Panc1 (cell line): ENCODE results near the gene SPTBN1. TPM values are rescaled to one million over a fixed set of nuclear protein-coding genes. Genes with fewer than 3 reads are reported as not detected.

Experiments used
- ATAC-seq: fragments of 200-7000 bp; cut with Tn5 transposase; 2 replicates; pipeline ENCODE4 v1.9.1; 2020; ENCODE audit warnings: mild to moderate bottlenecking, moderate library complexity
- BruUV-seq: library from RNA; stranded (reverse); fragments of 400-500 nt; replicated peaks from 2 replicates; lab custom pipeline; 2021; lab: Mats Ljungman, UMichigan
- CTCF ChIA-PET: fragments of 300-600 bp; sonication (Branson Sonifier 250); formaldehyde crosslinking; loops from one replicate; lab custom pipeline; 2022; ENCODE audit warnings: antibody characterized with exemption; lab: Charles Lee
- POLR2A ChIA-PET: fragments of 300-600 bp; sonication (Branson Sonifier 250); formaldehyde crosslinking; loops from one replicate; lab custom pipeline; 2022; ENCODE audit warnings: antibody characterized with exemption; lab: Charles Lee
- DNase-seq: peaks from one replicate; pipeline ENCODE4 v3.0.0-alpha.2; 2010; ENCODE audit warnings: low read depth, low spot score
- H3K27ac ChIP-seq: 2 replicates; pipeline ENCODE4 v1.5.1; 2011; ENCODE audit warnings: mild to moderate bottlenecking, low read length, inconsistent platforms
- H3K27me3 ChIP-seq: fragments of 200-500 bp; sonication (Bioruptor generic); 2 replicates; pipeline ENCODE4 v1.6.0; 2014; ENCODE audit warnings: low read length, inconsistent platforms; ENCODE audit not compliant: control insufficient read depth, insufficient read depth
- H3K36me3 ChIP-seq: fragments of 200-500 bp; sonication (Bioruptor generic); 2 replicates; pipeline ENCODE4 v1.5.1; 2014; ENCODE audit warnings: inconsistent platforms, mild to moderate bottlenecking, low read length, moderate library complexity; ENCODE audit not compliant: control insufficient read depth, insufficient read depth
- H3K4me1 ChIP-seq: 2 replicates; pipeline ENCODE4 v1.5.1; 2011; ENCODE audit warnings: inconsistent platforms, mild to moderate bottlenecking, low read length, moderate library complexity; ENCODE audit not compliant: control insufficient read depth, insufficient read depth
- H3K4me3 ChIP-seq, 2 experiments: 2 replicates each; pipeline ENCODE4 v1.5.1; 2011 to 2012; ENCODE audit warnings: low read depth in 2 of 2, low read length in 2 of 2, mild to moderate bottlenecking in 2 of 2, inconsistent platforms in 1 of 2, moderate library complexity in 1 of 2
- H3K9me3 ChIP-seq: fragments of 200-500 bp; sonication (Bioruptor generic); 2 replicates; pipeline ENCODE4 v1.5.1; 2014; ENCODE audit warnings: low read depth, mild to moderate bottlenecking, inconsistent platforms, low read length, moderate library complexity; ENCODE audit not compliant: control insufficient read depth, insufficient read depth
- CTCF ChIP-seq: fragments of 450-650 bp; IDR thresholded peaks from 2 replicates; pipeline ENCODE4 v1.5.1; 2017; ENCODE audit warnings: mild to moderate bottlenecking
- POLR2AphosphoS5 ChIP-seq: IDR thresholded peaks from 2 replicates; pipeline ENCODE4 v1.6.1; 2012; ENCODE audit warnings: mild to moderate bottlenecking, low read depth, low read length, moderate library complexity
- REST ChIP-seq, 2 experiments: IDR thresholded peaks; 2 replicates each; pipeline ENCODE4 v1.6.1; 2011 to 2012; ENCODE audit warnings: low read depth in 2 of 2, control low read depth in 1 of 2, low read length in 1 of 2, mild to moderate bottlenecking in 1 of 2, moderate library complexity in 1 of 2; ENCODE audit not compliant: insufficient read depth in 1 of 2
- SIN3A ChIP-seq: IDR thresholded peaks from 2 replicates; pipeline ENCODE4 v1.6.1; 2012; ENCODE audit warnings: low read depth, mild to moderate bottlenecking, low read length, moderate library complexity, borderline replicate concordance; ENCODE audit not compliant: insufficient read depth
- TCF7L2 ChIP-seq: IDR thresholded peaks from 2 replicates; pipeline ENCODE4 v1.6.1; 2011; ENCODE audit warnings: mild to moderate bottlenecking, low read depth, low read length, inconsistent platforms
- in situ Hi-C: cut with HindIII; loops from 2 replicates; pipeline ENCODE4 v1.10.0; 2016; ENCODE audit warnings: low sequenced_read_pairs, low pct_unique_long_range_greater_than_20kb
- intact Hi-C: fragments of 100-400 bp; cut with micrococcal nuclease; formaldehyde crosslinking; loops from one replicate; pipeline ENCODE4 v1.10.0; 2022; ENCODE audit not compliant: unreplicated experiment
- total RNA-seq: library from RNA; stranded (reverse); gene quantifications from one replicate; pipeline ENCODE4 v1.2.1, GENCODE V29; 2021; ENCODE audit not compliant: unreplicated experiment

The SPTBN1 gene
- total RNA-seq, 1 experiment from 2014 or later = 169 TPM

- in situ Hi-C loops (no loop called here), intact Hi-C loops (loop anchor here (10.0 kb wide), 1 partner anchor 97 kb away; no protein-coding TSS in a partner anchor)
- peaks cover 26% of the 10 kb centered on the region for H3K4me1 ChIP-seq
- peak overlapping the region; percentile 87 for H3K27ac ChIP-seq
- no TSS peak for BruUV-seq
- TF ChIP-seq POLR2AphosphoS5 = no peak
- H3K27me3 ChIP-seq = no peaks in the 10 kb centered on the region
- H3K36me3 ChIP-seq = no peaks in the 10 kb centered on the region; the same call in 1 of the 2 replicates
- peak overlapping the region; percentile 82 to 86 for H3K4me3 ChIP-seq
- no peak for DNase-seq
- POLR2A ChIA-PET = no interaction called here
- no peaks in the 10 kb centered on the region for H3K9me3 ChIP-seq
- ATAC-seq = peak; percentile 21
- CTCF ChIA-PET = interaction anchor here (0.6 to 0.9 kb wide), 2 partner anchors 239 to 350 kb away, joined by 3 read pairs; no protein-coding TSS in a partner anchor
Observed at GRCh38 chr2:54457323-54458023, 1.3 kb downstream of the SPTBN1 start.

GRCh38 chr2:54459037-54459441, 2.9 kb downstream of the SPTBN1 start:
- BruUV-seq = no TSS peak
- no peak for TF ChIP-seq TCF7L2
- no peak for TF ChIP-seq REST (IDR thresholded peaks at IDR 0.05; ENCODE audit: insufficient read depth in 1 of 2, low read depth in 2 of 2, low read length in 1 of 2)
- no peak for TF ChIP-seq POLR2AphosphoS5
- no peak for TF ChIP-seq SIN3A
- no peaks in the 10 kb centered on the region for H3K27me3 ChIP-seq
- no peak overlapping the region for H3K4me3 ChIP-seq
- ChIA-PET POLR2A (no interaction called here), CTCF (no interaction called here)
- H3K9me3 ChIP-seq = no peaks in the 10 kb centered on the region
- no peak overlapping the region for H3K27ac ChIP-seq
- ATAC-seq (no peak), DNase-seq (no peak)
- intact Hi-C loops (loop anchor here (10.0 kb wide), 1 partner anchor 96 kb away; no protein-coding TSS in a partner anchor), in situ Hi-C loops (no loop called here)
- peaks cover 26% of the 10 kb centered on the region for H3K4me1 ChIP-seq
- H3K36me3 ChIP-seq = no peaks in the 10 kb centered on the region; the same call in 1 of the 2 replicates

- ATAC-seq (no peak), DNase-seq (no peak)
- no peaks in the 10 kb centered on the region for H3K9me3 ChIP-seq
- in situ Hi-C loops (no loop called here), intact Hi-C loops (no loop called here)
- no peak overlapping the region for H3K27ac ChIP-seq
- TF ChIP-seq SIN3A = no peak
- no peak for TF ChIP-seq TCF7L2
- no peak for TF ChIP-seq POLR2AphosphoS5
- TF ChIP-seq REST (IDR thresholded peaks at IDR 0.05; ENCODE audit: insufficient read depth in 1 of 2, low read depth in 2 of 2, low read length in 1 of 2) = no peak
- TF ChIP-seq CTCF = no peak
- no peaks in the 10 kb centered on the region for H3K27me3 ChIP-seq
- H3K36me3 ChIP-seq = no peaks in the 10 kb centered on the region; the same call in 1 of the 2 replicates
- POLR2A ChIA-PET = no interaction called here
- no TSS peak for BruUV-seq
- peaks cover 16% of the 10 kb centered on the region for H3K4me1 ChIP-seq
- CTCF ChIA-PET = interaction anchor here (0.6 kb wide), 1 partner anchor 490 kb away, joined by 3 read pairs; the partner anchor contains the start of gene PSME4
- H3K4me3 ChIP-seq = no peak overlapping the region
Observed at GRCh38 chr2:54461261-54461660, 5.1 kb downstream of the SPTBN1 start.
